ENCODE results near the gene ATRN.

The ATRN gene

DNA sequence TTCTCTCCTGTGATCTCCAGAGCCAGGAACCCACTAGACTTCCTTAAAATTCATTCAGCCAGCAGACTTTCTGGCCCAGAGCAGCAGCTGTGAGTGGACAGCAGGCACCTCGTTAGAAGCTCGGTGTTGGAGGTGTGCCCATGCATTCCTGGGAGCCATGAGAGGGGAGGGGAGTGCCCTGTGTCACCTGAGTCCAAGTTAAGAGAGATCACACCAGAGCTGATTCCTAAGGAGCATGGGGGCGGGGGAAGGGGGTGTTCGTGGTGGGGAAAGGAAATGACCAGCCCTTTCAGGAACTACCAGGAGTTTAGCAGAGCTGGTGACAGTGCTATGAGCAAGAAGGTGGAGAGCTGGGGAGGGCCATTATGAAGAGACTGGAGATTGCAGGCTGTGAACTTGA is 145.4 kb downstream of the ATRN start:
- in situ Hi-C loops (cut with HindIII; ENCODE audit: low sequenced_read_pairs) = no loop called here

DNA sequence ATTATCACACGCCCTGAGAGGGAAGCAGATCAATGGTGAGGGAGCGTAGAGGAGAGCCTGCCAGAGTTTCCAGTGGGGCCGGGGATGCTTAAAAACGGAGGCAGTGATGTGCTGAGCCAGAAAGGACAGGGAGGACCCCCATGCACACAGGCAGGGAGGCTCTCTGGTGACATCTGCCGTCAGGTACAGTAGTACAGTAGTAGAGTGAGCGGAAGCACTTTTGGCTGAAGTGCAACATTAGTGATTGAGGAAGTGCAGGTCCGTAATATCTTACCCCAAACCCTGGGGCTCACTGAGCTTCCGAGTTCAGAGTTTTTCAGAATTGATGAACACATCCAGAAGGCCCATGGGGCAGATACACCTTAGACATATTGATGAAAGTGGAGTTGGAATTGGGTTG is 150.3 kb downstream of the ATRN start:
- in situ Hi-C loops (cut with HindIII; ENCODE audit: low sequenced_read_pairs) = no loop called here

DNA sequence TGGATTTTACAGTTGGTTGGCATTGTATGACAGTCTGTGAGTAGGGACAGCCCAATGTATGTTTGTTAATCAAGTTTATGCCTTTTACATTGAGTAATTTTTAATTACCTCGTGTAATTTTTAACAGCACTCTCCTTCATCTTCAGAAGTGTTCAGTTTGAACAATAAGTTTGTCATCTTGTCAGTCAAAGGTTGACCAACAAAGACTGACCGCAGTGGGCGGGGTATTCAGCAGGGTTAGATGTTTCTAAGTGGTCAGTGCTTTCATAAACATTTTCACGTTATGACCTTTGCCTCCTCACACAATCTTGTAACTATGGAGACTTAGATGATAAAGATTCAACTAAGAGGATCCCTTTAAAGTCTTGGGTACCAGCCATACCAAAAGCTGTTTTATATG is 151.6 kb downstream of the ATRN start:
- in situ Hi-C loops (cut with HindIII; ENCODE audit: low sequenced_read_pairs) = no loop called here

DNA sequence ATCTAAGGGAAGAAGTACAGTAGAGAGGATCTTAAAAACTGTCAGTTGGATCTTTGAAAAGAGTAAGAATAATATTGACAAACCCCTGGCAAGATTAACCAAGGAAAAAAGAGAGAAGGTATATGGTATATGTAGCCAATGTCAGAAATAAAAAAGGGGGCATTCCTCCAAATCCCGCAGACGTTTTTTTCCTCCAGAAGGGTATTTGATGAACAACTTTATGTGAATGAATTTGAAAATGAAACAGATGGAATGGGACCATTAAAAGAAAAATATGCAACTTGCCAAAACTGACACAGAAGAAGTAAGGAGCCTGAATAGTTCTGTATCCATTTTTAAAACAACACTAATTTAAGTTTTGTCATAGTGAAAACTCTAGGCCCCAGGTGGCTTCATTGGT is 156.7 kb downstream of the ATRN start:
- in situ Hi-C loops (cut with HindIII; ENCODE audit: low sequenced_read_pairs) = no loop called here

DNA sequence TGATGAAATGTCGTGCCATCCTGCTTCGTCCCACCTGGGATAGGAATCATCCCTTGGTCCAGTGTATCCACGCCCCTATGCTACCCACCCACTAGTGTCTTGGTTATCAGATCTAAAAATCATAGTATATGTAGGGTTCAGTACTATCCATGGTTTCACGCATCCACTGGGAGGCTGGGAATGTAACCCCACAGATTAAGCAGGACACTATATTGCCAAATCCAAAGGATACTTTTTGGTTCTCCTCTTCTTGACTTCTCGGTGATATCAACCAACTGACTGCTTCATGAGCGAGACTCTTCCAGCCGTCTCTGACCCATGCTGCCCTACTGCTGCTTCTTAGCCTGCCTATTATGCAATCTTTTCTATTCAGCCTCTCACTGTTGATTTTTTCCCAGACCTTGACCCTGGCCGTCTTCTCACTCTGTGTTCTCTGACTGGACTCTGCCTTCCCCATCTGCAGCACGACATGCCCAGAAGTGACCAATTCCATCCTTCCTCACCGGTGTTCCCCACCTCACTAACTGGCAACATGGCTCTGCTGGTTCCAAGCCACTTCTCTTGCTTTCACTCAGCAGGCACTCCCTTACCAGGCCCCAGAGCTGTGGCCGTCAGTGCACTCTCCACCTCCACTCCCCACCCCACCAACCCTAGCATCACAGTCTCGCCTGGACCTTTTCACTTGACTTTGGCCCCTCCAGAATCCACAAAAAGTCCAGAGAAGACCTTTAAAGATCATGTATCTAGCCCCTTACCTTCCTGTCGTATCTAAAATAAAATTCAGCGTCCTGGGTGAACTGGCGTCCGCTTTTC is 157.9 kb downstream of the ATRN start:
- in situ Hi-C loops (cut with HindIII; ENCODE audit: low sequenced_read_pairs) = no loop called here

DNA sequence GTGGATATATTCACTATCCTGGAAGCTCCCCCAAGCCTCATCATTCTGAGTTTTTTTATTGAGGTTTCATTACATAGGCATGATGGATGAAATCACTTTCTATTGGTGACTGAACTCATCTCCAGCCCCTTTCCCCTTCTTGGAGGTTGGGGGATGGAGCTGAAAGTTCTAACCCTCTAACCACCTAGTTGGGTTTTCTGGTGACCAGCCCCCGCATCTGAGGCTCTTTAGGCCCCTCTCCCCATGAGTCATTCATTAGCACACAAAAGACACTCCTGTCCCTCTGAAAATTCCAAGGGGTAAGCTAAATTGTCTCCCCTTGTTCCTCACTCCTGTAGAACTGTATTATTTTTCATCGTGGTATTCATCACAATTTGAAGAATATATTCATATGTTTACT is 159.1 kb downstream of the ATRN start:
- in situ Hi-C loops (cut with HindIII; ENCODE audit: low sequenced_read_pairs) = loop anchor here (5.0 to 10.0 kb wide), 2 partner anchors 68 to 355 kb away; no protein-coding TSS in a partner anchor

DNA sequence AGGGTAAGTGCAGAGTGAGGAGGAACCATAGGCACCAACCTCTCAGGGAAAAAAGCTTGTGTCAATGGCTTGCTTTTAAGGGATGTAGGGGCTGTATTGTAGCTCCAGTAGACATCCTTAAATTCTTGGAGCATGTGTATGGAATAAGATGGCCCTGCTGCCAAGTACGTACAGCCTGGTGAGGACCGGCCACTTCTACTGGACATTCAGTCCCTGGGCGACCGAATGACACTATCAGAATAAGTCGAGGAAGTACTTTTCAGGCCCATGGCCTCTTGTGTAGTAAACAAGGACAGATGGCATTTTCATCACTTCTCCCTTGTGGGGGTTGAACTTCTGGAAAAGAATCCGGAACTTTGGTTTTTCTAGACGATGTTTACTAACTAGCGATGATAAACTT is 159.6 kb downstream of the ATRN start:
- in situ Hi-C loops (cut with HindIII; ENCODE audit: low sequenced_read_pairs) = loop anchor here (5.0 to 10.0 kb wide), 2 partner anchors 68 to 356 kb away; no protein-coding TSS in a partner anchor

DNA sequence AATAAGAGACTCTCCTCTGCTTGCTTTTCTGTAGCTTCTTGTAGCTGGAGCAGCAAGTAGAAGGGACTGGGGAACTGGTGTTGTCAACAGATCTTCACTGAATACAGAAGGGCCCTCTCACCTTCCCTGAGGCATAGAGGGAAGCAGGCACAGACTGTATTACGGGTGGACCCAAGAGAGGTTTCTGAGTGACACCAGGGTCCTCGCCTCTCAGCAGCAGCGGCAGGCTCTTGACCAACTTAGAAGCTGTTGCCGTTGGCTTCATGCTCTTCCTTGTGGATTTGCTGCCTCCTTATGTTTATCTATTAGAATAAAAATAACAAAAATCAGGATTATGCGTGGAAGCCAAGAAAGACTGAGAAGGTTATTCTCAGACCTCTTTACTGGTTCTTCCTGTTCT is 160.7 kb downstream of the ATRN start:
- in situ Hi-C loops (cut with HindIII; ENCODE audit: low sequenced_read_pairs) = loop anchor here (5.0 to 10.0 kb wide), 2 partner anchors 69 to 357 kb away; no protein-coding TSS in a partner anchor

DNA sequence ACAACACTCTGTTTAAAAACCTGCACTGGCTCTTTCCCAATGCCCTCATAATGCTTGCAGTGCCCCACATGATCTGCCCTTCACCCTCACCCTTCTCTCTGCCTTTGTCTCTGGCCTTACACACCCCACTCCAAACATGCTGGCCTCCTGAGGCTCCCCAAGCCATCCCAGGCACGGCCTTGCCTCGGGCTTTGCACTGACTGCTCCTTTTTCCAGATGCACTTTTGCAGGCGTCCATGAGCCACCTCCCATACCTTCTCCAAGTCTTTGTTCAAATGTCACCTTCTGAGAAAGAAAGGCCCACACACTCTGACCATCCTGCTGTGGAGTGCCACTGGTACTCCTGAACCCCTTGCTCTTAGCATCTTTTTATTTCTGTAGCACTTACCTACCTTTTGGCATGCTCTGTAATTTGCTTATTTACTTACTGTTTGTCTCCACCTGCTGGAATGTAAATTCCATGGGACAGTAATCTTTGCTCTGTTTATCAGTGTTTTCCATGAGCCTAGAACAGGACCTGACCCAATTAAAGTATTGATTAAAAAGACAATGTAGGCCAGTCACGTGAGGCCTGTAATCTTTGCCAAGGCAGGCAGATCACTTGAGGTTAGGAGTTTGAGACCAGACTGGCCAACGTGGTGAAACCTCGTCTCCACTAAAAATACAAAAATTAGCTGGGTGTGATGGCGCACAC is 161.6 kb downstream of the ATRN start:
- in situ Hi-C loops (cut with HindIII; ENCODE audit: low sequenced_read_pairs) = loop anchor here (5.0 to 10.0 kb wide), 2 partner anchors 70 to 358 kb away; no protein-coding TSS in a partner anchor

DNA sequence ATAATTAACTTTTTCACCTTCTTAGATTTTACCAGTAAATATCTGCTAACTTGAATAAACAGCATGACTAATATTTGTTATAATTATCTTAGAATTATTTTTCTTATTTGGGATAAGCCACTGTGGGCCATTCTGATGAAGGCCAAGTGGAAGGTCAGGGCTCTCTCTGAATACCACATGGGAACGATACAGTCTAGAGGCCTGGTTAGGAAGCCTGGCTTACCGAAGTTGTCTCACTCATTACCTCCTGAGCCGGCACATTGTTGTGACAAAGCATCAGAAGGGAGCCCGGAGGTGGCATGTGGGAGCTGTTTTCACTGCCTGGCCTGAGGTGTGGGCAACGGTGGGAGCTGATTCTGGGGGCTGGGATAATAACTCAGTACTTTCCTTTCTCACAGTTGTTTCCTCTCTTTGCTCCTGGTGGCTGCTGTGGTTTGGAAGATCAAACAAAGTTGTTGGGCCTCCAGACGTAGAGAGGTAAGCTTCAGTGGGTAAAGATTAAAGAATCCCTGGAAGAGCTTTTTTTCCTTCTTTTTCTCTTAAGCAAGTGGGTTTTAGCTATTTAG is 163.2 kb downstream of the ATRN start:
- in situ Hi-C loops (cut with HindIII; ENCODE audit: low sequenced_read_pairs) = loop anchor here (5.0 to 10.0 kb wide), 2 partner anchors 72 to 359 kb away; no protein-coding TSS in a partner anchor

DNA sequence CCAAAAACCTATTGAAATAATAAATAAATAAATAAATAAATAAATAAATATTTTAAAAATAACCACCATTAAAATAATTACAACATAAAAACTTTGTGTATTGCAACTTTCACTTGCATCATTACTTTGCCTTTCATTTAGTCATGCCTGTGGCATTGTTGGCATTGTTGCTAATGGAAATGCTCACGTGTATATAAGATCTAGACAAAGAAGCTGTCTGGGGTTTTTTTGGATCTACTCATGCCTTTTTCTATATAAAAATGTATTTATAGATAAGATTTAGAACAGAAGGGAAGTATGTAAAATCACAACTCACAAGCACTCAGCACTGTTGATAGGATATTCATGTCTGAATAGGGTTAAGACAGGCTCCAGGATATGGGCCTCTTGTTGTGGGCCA is 164.5 kb downstream of the ATRN start:
- in situ Hi-C loops (cut with HindIII; ENCODE audit: low sequenced_read_pairs) = loop anchor here (10.0 kb wide), 1 partner anchor 361 kb away; no protein-coding TSS in a partner anchor

DNA sequence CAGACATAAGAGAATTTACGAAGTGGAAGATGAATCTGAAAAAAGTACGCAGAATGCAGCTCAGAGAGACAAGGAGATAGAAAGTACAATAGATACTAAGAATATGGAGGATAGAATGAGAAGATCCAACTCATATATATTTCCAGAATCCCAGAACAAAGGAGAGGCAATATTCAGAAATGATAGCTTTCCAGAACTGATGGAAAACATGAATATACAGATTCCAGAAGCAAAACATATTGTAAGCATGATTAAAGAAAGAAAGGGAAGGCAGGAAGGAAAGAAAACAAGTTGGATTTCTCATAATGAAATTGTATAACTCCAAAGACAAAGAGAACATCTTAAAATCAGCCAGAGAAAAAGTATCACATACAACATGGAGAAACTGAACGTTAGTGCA is 169.4 kb downstream of the ATRN start:
- in situ Hi-C loops (cut with HindIII; ENCODE audit: low sequenced_read_pairs) = no loop called here

DNA sequence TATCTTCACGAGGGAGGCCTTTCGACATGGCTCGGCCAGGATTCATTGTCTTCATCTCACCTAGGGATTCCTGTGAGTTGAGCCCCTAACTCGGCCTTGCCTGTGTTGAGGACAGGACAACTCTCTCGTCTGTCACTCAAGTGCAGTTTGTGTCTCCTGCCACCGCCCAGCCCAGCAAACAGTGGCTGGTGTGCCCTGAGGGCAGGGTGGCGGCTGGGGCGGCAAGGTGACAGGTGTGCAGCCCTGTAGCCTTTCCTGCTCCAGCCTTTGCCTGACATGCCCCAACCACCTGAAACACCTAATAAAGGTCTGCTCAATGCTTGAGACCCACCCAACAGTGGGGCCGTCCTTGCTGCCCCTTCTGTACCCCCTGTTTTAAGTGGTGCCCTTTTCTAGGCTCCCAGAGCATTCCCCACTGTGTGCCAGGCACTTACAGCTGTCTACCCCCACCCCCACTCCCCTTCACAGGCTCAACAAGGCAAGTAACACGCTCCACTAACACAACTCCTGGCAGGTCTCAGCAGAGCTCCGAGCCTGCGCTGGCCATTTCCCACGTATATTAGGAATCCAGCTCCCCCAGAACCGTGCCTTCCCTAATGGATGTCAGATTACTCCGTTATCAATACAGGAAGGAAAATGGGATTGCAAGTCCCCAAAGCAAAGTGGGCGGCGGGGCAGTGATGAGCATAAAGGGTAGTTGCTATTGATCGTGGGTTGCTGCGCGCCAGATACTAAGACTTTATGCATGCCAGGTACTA is 174.7 kb downstream of the ATRN start:
- in situ Hi-C loops (cut with HindIII; ENCODE audit: low sequenced_read_pairs) = loop anchor here (5.0 kb wide), 1 partner anchor 72 kb away; no protein-coding TSS in a partner anchor

DNA sequence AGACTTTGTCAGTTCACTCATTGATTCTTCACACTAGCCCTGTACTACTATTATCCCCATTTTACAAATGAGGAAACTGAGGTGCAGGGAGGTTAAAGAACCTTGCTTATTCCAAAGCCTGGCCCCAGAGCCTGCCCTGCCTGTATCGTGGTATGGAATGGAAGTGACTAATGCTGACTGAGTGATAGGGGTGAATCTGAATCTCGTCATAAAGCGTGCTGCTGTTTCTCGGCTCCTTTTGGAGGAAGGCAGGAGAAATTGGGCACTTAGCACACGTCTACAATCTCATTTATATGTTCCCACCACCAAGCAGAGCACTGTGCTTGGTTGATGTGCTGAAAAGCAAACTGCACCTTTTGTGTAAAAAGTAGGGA is 175.2 kb downstream of the ATRN start:
- in situ Hi-C loops (cut with HindIII; ENCODE audit: low sequenced_read_pairs) = loop anchor here (5.0 kb wide), 1 partner anchor 71 kb away; no protein-coding TSS in a partner anchor

DNA sequence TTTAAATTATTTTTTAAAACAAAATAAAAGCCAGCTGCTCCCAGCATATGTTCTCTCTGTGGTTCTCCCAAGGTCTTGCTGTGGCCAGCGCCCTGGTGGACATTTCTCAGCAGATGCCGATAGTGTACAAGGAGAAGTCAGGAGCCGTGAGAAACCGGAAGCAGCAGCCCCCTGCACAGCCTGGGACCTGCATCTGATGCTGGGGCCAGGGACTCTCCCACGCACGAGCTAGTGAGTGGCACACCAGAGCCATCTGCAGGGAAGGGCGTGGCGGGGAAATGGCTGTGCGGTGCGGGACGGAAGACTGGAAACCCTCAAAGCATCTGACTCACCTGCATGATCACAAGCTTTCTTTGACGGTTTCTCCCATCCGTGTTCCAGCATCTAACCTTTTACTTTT is 175.8 kb downstream of the ATRN start:
- in situ Hi-C loops (cut with HindIII; ENCODE audit: low sequenced_read_pairs) = loop anchor here (5.0 kb wide), 1 partner anchor 71 kb away; no protein-coding TSS in a partner anchor

DNA sequence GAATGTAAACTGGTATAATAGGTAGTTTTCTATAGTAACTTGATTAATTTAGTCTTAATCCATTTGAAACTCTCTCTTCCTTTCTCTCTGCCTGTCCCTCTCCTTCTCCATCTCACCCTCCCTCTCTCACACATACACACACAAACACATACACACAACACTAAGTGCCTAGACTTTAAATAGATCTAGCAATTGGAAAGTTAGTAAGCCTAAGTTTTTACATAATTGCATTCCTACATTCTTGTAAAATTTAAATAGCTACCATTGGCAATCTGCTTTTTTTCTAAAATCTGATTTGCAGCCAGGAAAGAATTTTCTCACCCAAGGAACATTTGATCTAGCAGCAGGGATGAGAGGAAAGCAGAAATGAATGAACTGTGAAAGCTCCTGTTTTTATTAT is 176.7 kb downstream of the ATRN start:
- in situ Hi-C loops (cut with HindIII; ENCODE audit: low sequenced_read_pairs) = loop anchor here (5.0 kb wide), 1 partner anchor 70 kb away; no protein-coding TSS in a partner anchor

DNA sequence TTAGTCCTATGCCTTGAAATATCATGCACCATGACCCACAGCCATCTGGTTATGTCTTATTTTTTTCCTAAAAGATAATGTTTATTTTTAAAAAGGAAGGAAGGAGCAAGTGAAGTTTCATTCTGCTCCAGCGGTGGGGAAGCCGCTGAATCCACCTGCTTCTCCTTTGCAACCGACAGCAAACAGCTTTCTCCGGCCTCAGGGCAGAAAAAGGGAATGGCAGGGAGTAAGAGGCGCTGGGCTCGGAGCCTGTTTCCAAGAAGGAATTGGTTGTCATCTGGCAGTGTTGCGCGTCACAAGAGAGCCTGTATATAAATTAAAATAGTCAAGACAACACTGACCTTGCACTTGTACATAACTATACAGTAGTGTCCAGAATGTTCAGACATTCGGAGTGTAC is 178.1 kb downstream of the ATRN start:
- in situ Hi-C loops (cut with HindIII; ENCODE audit: low sequenced_read_pairs) = loop anchor here (5.0 kb wide), 1 partner anchor 68 kb away; no protein-coding TSS in a partner anchor

DNA sequence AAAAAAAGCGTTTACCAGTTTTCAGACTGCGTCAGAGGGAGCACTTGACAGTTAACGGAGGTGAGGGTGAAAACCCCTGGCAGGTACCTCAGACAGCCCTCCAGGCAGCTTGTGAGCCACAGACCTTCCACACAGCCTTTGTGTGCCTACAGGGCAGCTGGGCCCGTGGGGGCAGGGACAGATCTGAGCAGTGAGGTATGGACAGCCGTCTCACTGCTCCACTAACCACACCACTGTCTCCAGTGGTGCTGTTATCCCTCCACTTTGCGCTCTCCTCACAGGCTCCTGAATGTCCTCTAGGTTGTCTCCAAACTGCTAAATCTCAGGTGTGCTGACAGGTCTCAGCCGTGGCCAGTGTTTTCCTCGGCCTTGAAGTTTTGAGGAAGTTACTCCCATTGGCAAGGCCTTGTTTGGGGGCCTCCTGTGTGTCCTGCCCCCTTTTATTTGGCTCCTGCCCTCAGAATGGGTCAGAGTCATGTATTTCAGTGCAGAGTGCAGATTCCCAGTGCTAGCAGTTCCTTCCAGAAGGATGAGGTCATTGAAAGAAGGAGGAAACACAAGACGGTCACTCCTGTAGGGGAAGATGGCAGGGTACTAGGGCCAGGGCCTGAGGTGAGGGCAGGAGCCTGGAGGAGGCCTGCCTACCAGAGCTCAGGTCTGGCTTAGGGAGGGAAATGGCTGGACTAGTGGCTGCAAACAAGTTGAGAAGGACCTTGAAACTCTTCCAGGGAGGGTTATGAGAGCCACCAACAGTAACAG is 180.6 kb downstream of the ATRN start:
- in situ Hi-C loops (cut with HindIII; ENCODE audit: low sequenced_read_pairs) = no loop called here

DNA sequence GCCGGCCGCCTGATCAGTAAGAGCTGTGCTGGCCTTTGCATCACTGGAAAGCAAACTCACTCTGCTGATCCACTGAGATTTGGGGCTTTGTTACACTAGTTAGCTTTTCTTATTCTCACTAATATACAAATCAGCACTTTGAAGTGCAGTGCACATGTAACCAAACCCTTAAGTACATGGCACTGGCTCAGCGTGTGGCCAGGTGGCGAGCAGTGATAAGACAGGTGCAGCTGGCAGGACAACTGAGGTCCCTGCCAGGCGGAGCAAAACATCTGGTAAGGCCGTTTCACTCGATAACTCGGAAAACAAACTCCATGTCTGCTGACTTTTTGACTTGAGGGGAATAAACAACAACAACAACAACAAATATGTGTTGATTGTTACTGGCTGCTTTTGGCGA is 181.4 kb downstream of the ATRN start:
- in situ Hi-C loops (cut with HindIII; ENCODE audit: low sequenced_read_pairs) = no loop called here

All from endothelial cell of hepatic sinusoid (primary cell).